ENCODE data around the gene CTU2. TPM values are rescaled to one million over a fixed set of nuclear protein-coding genes. Genes with fewer than 3 reads are reported as not detected.

CTU2 gene
- total RNA-seq, 1 experiment from 2014 or later = 39.5 TPM

DNA sequence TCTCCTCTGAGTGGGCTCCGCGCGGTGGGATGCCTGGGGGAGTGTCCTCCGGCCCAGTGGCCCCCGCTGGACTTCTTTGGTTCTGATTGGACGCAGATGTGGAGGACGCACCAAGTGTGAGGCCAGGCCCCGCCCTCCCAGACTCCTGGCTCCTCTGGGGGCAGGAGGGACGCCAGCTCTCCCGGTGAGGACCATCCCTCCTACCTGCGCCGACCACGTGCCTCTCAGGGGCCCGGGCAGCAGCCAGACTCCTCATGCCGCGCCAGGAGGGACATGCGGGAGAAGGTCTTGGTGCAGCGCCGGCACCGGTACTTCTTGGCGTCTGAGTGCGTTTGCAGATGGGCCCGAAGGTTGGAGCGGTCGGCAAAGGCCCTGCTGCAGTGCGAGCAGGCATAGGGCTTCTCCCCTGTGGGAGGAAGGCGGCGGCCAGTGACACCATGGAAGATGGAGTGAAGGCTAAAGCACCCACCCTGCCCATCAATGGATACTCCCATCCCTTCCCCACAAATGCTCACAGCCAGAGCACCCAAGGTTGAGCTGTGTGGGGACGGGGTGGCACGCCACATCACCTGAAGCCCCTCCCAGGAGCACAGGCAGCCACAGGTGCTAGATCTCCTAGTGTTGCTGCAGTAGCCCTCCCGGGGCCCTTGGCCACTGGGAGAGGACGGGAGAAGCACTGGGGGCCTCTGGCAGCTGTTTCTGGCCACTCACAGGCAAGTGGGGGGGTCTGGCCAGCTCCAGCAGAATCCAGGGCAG, 27.9 kb upstream of the CTU2 start:
- no peaks in the 10 kb centered on the region for H3K9me3 Mint-ChIP-seq (ENCODE audit: low read depth, unreplicated experiment)
- no peak overlapping the region for H3K27ac Mint-ChIP-seq (ENCODE audit: unreplicated experiment)
- intact Hi-C loops (cut with micrococcal nuclease; ENCODE audit: unreplicated experiment) = no loop called here
- DNase-seq = no peak
- H3K27me3 Mint-ChIP-seq (ENCODE audit: unreplicated experiment) = peaks cover 28% of the 10 kb centered on the region
- no peak overlapping the region for H3K4me3 Mint-ChIP-seq (ENCODE audit: low read depth, unreplicated experiment)
- H3K36me3 Mint-ChIP-seq (ENCODE audit: insufficient read depth, unreplicated experiment) = peaks cover 29% of the 10 kb centered on the region
- TF ChIP-seq, protein P1, sequence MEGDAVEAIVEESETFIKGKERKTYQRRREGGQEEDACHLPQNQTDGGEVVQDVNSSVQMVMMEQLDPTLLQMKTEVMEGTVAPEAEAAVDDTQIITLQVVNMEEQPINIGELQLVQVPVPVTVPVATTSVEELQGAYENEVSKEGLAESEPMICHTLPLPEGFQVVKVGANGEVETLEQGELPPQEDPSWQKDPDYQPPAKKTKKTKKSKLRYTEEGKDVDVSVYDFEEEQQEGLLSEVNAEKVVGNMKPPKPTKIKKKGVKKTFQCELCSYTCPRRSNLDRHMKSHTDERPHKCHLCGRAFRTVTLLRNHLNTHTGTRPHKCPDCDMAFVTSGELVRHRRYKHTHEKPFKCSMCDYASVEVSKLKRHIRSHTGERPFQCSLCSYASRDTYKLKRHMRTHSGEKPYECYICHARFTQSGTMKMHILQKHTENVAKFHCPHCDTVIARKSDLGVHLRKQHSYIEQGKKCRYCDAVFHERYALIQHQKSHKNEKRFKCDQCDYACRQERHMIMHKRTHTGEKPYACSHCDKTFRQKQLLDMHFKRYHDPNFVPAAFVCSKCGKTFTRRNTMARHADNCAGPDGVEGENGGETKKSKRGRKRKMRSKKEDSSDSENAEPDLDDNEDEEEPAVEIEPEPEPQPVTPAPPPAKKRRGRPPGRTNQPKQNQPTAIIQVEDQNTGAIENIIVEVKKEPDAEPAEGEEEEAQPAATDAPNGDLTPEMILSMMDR (IDR thresholded peaks at IDR 0.05; ENCODE audit: unreplicated experiment) = no peak
- no TSS peak for BruUV-seq (replicated peaks)
- CTCF ChIA-PET = no interaction called here
- peaks cover 7% of the 10 kb centered on the region for H3K4me1 Mint-ChIP-seq (ENCODE audit: low read depth, unreplicated experiment)

DNA sequence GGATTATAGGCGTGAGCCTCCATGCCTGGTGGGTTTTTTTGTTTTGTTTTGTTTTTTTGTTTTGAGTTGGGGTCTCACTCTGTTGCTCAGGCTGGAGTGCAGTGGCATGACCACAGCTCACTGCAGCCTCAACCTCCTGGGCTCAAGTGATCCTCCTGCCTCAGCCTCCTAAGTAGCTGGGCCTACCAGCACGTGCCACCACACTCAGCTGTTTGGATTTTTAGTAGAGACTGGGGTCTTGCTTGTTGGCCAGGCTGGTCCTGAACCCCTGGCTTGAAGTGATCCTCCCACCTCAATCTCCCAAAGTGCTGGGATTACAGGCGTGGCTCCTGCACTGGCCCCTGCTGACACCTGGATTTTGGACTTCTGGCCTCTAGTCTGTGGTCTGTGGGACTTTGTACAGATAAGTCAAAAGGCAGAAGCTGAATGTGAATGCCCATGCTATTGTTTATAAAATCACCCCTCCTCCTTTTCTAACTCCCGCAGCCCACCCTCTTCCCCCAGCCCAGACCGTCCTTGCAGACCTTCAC, 25.7 kb upstream of the CTU2 start:
- CTCF ChIA-PET = interaction anchor here (1.3 kb wide), 1 partner anchor 41 kb away, joined by 4 read pairs; no protein-coding TSS in a partner anchor
- H3K9me3 Mint-ChIP-seq (ENCODE audit: low read depth, unreplicated experiment) = no peaks in the 10 kb centered on the region
- peaks cover 45% of the 10 kb centered on the region for H3K27me3 Mint-ChIP-seq (ENCODE audit: unreplicated experiment)
- H3K27ac Mint-ChIP-seq (ENCODE audit: unreplicated experiment) = peak overlapping the region; percentile 56
- TF ChIP-seq, protein P1 (IDR thresholded peaks at IDR 0.05; ENCODE audit: unreplicated experiment) = no peak
- no TSS peak for BruUV-seq (replicated peaks)
- peak overlapping the region; percentile 60 for H3K4me3 Mint-ChIP-seq (ENCODE audit: low read depth, unreplicated experiment)
- H3K4me1 Mint-ChIP-seq (ENCODE audit: low read depth, unreplicated experiment) = peaks cover 7% of the 10 kb centered on the region
- peaks cover 14% of the 10 kb centered on the region for H3K36me3 Mint-ChIP-seq (ENCODE audit: insufficient read depth, unreplicated experiment)
- intact Hi-C loops (cut with micrococcal nuclease; ENCODE audit: unreplicated experiment) = no loop called here
- no peak for DNase-seq

DNA sequence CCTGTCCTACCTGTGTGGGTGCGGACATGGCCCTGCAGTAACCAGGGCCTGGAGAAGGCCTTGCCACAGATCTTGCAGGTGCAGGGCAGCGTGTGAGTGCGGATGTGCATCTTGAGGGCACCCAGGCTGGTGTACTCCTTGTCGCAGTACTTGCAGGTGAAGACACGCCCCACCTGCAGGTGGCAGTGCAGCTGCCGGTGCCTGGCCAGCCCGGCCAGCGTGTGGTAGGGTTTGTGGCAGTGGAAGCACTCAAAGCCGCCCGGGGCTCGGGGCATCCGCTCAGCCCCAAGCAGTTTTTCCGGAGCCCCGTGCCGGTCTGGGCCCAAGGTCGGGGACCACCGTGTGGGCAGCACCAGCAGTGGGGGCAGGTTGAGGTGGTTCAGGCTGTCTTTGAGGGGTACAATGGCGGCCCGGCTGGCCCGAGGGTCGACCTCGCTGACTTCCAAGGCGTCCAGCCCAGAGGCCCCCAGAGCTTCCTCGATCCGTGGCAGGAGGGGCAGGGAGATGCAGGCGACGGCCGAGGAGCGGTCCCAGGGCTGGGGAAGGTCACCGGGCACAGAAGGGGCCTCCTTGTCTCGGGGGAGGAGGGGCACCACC, 25.1 kb upstream of the CTU2 start:
- Mint-ChIP-seq H3K27me3 (ENCODE audit: unreplicated experiment) (peaks cover 45% of the 10 kb centered on the region), H3K4me1 (ENCODE audit: low read depth, unreplicated experiment) (peaks cover 7% of the 10 kb centered on the region), H3K4me3 (ENCODE audit: low read depth, unreplicated experiment) (peak overlapping the region; percentile 60), H3K27ac (ENCODE audit: unreplicated experiment) (peak overlapping the region; percentile 56), H3K9me3 (ENCODE audit: low read depth, unreplicated experiment) (no peaks in the 10 kb centered on the region), H3K36me3 (ENCODE audit: insufficient read depth, unreplicated experiment) (peaks cover 18% of the 10 kb centered on the region)
- TF ChIP-seq, protein P1 (IDR thresholded peaks at IDR 0.05; ENCODE audit: unreplicated experiment) = peak; percentile 82
- intact Hi-C loops (cut with micrococcal nuclease; ENCODE audit: unreplicated experiment) = no loop called here
- no TSS peak for BruUV-seq (replicated peaks)
- peak; percentile 90 for DNase-seq
- CTCF ChIA-PET = interaction anchor here (1.3 kb wide), 1 partner anchor 42 kb away, joined by 4 read pairs; no protein-coding TSS in a partner anchor

DNA sequence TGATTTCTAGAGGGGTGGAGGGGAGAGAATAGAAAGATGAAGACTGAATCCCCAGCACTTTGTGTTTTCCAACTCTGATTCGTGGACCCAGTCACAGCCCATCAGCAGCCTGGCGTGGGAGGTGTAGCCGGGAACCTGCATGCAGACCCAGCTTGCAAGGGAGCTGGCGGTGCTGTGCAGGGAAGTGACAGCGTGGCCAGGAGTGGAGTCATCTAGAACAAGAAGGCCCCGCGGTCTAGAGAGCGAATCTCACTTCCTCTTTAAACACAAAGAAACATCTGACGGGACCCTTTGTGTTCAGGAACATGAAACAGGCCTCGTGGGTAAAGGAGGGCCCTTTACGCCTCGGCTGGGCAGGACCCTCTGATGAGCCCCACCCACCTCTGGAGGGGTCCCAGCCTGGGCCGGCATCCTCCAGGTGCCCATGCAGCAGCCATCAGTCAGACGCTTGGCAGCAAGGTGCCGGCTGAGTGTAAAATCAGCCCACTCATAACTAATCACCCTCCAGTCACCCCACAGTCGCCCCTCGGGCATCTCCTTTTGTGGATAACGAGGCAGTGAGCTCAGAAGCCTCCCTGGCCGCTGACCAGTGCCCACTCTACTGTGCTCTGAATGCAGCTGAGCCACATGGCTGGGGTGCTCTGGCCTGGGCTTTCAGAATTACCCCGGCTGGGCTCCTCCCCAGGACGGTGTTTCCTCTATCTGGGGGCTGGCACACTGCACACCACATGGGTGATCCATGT, 24.4 kb upstream of the CTU2 start:
- CTCF ChIA-PET = interaction anchor here (1.3 kb wide), 1 partner anchor 42 kb away, joined by 4 read pairs; no protein-coding TSS in a partner anchor
- Mint-ChIP-seq H3K4me3 (ENCODE audit: low read depth, unreplicated experiment) (peak overlapping the region; percentile 60), H3K4me1 (ENCODE audit: low read depth, unreplicated experiment) (peaks cover 7% of the 10 kb centered on the region)

More for the DNA sequence above, 24.4 kb upstream of the CTU2 start:
- Mint-ChIP-seq H3K9me3 (ENCODE audit: low read depth, unreplicated experiment) (no peaks in the 10 kb centered on the region), H3K27me3 (ENCODE audit: unreplicated experiment) (peaks cover 45% of the 10 kb centered on the region), H3K36me3 (ENCODE audit: insufficient read depth, unreplicated experiment) (peaks cover 20% of the 10 kb centered on the region), H3K27ac (ENCODE audit: unreplicated experiment) (no peak overlapping the region)
- TF ChIP-seq, protein P1 (IDR thresholded peaks at IDR 0.05; ENCODE audit: unreplicated experiment) = no peak
- no peak for DNase-seq
- BruUV-seq (replicated peaks) = no TSS peak
- intact Hi-C loops (cut with micrococcal nuclease; ENCODE audit: unreplicated experiment) = no loop called here
